Measurements from ENCODE around the gene EPHA8.

The EPHA8 gene

DNA sequence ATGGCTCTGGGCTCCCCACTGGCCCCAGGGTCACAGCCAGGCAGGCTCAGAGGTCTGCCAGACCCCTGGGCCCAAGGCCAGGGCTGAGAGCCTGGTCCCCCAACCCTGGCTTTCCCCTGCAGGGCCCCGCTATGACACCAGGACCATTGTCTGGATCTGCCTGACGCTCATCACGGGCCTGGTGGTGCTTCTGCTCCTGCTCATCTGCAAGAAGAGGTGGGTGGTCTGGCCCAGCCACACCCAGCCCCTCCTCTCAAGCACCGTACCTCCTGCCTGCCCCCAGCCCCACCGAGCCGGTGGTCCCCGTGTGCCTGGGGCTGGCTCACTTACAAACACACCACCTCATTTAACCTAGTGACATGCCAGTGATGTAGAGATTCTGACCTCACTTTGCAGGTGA lies 31.8 kb downstream of the EPHA8 start:
- DNase-seq = no peak

DNA sequence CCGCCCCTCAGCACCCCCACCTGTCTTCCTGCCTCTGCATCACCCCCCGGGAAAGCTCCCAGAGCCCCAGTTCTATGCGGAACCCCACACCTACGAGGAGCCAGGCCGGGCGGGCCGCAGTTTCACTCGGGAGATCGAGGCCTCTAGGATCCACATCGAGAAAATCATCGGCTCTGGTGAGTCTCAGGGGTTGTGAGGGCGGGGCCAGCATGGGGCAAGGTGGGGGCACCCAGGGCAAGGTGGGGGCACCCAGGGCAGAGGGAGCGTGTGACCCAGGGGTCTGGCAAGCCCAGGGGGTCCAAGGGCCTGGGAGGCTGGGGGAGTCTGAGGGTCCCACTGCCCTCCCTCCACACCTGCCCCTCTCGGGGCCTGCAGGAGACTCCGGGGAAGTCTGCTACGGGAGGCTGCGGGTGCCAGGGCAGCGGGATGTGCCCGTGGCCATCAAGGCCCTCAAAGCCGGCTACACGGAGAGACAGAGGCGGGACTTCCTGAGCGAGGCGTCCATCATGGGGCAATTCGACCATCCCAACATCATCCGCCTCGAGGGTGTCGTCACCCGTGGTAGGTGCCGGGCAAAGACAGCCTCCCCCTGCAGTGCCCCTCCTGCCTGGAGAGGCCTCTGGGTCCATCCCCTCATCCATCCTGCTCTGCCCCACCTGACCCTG lies 34.1 kb downstream of the EPHA8 start:
- DNase-seq = no peak

DNA sequence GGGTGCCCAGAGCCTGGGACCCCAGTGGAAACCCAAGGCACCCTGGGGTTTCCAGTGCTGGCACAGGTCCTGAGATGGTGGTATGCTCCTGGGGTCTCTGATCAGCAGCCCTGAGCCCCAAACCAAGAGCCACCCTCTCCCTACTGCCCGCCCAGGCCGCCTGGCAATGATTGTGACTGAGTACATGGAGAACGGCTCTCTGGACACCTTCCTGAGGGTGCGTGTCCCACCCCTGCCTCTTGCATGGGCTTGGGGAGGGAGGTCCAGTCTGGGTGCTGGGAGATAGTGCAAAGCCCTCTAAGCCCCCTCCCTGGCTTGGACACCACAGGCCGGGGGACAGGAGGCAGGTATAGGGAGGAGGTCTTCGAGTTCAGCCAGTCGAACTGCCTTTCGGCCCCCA lies 34.7 kb downstream of the EPHA8 start:
- DNase-seq = no peak

DNA sequence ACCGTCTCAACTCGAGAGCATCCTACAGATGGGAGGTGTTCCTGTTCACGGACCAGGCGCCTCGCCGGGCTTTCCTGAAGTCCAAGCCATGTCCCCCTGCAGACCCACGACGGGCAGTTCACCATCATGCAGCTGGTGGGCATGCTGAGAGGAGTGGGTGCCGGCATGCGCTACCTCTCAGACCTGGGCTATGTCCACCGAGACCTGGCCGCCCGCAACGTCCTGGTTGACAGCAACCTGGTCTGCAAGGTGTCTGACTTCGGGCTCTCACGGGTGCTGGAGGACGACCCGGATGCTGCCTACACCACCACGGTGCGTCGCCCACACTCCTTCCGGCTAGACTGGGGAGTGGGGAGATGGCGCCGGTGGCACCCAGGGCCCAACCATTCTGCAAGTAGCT lies 35.4 kb downstream of the EPHA8 start:
- DNase-seq = no peak

DNA sequence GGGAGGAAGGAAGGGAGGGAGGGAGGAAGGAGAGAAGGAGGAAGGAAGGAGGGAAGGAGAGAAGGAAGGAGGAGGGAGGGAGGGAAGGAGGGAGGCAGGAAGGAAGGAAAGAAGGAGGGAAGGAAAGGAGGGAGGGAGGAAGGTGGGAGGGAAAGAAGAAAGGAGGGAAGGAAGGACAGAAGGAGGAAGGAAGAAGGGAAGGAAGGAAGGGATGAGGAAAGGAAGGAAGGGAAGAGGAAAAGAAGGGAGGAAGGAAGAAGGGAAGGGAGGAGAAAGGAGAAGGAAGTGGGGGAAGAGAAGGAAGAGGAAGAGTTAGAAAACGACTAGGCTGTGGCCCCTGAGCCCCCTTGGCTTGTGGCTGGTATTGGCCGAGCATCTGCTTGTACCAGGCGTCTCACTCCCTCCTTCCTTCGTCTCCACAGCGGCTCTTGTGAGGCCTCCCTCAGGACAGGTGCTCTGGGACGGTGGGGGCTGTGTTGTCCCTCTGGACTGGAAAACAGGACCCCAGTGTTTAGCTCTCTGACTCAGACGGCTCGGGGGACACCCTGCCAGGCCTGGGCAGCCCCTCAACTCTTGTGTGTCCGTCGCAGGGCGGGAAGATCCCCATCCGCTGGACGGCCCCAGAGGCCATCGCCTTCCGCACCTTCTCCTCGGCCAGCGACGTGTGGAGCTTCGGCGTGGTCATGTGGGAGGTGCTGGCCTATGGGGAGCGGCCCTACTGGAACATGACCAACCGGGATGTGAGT lies 37.0 kb downstream of the EPHA8 start:
- no peak for DNase-seq

DNA sequence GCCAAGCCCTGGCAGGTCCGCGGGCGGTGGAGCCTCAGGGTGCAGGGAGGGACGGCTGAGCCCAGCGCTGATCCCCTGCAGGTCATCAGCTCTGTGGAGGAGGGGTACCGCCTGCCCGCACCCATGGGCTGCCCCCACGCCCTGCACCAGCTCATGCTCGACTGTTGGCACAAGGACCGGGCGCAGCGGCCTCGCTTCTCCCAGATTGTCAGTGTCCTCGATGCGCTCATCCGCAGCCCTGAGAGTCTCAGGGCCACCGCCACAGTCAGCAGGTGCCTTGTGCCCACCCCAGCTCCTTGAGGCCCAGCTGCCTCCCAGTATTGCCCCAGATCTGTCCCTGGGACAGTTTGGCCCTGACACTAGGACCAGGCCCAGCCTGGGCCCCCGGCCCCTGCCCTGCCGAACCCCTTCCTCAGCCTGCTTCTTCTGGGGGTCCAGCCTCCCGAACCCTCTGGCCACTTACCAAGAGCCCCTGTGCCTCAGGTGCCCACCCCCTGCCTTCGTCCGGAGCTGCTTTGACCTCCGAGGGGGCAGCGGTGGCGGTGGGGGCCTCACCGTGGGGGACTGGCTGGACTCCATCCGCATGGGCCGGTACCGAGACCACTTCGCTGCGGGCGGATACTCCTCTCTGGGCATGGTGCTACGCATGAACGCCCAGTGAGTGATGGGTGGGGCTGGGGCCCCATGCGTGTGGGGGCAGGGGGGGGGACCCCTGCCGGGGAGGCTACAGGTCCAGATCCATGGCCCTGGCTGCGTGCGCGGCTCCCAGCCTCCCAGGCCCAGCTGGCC lies 37.7 kb downstream of the EPHA8 start:
- no peak for DNase-seq

DNA sequence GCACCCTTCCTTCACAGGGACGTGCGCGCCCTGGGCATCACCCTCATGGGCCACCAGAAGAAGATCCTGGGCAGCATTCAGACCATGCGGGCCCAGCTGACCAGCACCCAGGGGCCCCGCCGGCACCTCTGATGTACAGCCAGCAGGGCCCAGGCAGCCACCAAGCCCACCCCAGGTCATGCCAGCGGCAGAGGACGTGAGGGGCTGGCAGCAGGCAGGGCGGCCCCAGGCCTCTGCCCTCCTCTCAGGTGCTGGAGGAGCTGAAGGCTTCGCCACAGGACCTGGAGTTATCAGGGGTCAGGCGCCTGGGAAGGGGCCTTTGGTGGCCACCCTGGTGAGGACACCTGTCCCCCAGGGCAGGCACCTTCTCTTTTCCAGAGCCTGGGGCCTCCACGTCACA lies 38.3 kb downstream of the EPHA8 start:
- no peak for DNase-seq

DNA sequence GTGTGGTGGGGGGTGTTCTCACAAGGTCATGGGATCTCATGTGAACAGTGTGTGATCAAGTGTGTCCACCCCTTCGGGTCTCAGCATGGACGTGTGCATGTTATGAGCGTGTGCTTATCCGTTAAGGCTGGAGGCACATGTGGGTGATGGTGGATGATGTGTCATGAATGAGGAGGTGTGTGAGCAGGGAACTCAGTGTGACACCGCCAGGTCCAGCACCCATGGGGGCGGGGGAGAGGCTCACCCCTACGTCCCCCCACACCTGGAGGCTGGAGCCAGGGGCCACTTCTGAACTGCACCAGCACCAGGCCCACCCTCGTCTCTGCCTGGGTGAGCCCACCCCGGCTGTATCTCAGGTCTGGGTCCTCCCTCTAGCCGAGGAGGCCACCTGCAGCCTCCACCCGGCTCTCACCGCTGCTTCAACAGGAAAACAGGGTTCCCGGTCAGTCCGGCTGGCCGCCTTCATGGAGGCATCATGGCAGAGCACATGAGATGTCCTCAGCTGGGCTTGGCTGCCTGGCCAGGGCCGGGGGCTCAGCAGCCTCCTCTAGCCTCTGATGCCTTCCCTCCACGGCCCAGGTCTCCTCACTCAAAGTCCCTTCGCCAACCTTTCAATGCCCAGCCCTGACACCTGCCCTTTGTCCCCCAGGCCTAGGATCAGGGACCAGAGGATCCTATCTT lies 38.9 kb downstream of the EPHA8 start:
- no peak for DNase-seq

DNA sequence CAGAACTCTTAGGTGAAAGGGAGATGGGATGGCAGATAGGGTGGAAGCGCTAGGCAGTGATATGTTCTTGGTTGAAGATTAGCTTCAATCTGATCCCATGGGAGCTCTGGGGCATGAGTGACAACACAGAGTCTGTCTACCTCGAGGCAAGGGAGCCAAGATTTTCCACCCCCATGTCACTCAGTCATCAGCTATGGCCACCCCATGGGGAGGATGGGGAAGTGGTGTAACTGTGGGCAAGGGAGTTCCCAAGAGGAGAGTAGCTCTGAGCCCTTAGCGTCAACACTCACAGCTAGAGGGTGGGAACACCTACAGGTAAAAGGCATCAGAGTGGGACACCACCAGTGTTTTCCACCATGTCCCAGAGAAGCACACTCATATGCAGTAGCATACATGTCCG lies 42.9 kb downstream of the EPHA8 start:
- no peak for DNase-seq

DNA sequence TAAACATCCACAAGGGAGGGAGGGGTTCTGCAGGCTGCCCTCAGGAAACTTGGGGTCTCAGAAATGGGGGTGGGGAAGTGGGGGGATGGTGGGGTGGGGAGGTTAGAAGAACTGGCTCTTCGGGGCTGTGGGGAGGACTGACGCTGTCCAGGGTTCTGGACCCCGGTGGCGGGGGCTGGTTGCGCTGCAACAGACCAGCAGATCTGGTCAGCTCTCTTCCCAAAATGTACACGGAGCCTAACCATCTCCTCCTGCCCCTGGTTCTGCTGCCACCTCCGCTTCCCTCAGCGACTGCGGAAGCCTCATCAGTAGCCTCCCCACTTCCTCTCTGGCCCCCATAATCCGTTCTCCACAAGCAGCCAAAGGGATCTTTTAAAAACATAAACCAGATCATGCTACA lies 43.9 kb downstream of the EPHA8 start:
- no peak for DNase-seq

DNA sequence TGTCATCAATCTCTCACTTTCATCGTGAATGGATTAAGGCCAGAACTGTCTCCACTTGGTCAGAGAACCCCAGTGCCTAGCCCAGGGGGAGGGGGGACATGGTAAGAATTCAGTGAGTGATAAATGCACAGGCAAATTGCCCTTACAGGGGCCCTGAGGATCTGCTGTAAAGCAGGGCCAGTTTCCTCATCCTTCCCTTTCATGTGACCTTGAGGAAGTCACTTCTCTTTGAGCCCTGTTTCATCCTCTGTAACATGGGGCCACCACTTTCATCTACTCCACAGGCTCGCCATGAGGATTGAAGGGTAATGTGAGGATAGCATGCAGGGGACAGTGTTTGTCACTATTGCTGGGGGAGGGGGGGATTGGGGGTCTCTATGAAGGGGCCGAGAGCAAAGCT lies 45.1 kb downstream of the EPHA8 start:
- DNase-seq = no peak

DNA sequence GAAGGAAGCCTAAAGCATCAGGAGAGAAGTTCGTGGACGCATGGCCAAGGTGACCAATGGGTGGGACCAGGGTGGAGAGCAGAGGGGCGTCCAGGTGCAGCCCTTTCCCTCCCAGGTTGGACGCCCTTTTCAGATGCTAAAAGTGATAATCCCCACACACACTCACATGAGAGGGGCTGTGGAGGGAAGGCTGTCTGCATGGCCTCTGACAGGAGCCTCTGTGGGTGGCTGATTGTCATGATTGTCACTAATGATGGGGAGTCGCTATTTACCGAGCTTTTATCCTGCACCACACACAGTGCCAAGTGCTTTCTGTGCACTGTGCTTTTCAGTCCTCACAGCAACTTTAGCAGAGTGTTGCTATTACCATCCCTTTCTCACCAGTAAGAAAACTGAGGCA lies 46.0 kb downstream of the EPHA8 start:
- DNase-seq = no peak

DNA sequence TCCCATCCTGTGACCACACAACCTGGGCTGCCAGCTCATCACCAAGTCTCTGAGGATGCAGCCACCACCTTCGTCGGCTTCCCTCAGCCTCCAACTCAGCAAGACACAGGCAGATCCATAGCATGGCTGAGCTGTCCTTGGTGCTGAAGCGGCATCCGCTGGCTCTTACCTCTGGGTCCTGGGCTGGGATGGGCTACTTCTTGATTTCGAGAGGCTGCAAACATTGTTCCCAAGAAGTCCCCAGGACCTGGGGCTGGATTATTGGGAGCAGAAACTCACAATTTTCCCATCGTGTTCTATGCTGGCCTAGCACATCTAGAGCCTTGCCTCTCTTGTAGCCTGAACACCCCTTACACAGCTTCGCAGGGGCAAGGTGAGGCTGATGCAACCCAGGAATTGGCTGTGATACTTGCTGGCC lies 48.2 kb downstream of the EPHA8 start:
- DNase-seq = no peak

DNA sequence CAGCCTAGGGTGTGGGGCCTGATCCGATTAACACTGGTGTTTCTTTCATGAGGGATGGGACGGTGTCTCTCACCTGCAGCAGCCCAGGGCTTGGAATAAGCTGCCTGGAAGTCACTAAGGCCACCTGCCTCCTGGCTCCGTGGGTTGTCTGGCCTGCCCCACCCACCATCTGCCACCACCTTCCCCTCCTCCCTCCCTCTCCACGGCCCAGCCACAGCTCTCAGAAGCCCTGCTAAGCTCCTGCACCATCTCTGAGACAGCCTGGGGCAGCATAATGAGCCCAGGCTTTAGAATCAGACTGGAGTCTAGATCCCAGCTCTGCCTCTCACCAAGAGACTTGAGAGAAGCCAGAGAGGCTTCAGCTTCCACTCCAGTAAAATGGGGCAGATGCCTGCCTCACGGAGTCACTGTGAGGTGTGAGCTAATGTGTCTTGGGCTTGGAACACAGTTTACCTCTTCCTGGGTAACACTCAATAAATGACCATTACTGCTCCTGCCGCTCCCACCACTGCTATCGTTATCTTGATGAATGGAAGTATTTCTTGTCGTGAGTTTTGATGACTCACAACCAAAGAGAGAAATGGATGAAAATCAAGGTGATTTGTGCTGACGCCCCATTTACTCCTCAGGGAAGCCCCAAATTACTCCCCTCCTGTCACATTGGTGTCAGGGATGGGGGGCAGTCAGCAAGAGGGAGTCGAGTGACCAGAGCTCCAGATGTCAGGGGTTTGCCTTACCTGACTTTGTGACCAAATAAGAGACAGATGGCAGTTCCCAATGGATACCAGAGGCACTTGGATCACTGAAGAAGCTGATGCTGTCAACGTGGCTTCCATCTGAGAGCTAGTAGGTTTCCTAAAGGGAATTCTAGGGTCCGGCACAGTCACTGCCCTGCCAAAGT lies 49.6 kb downstream of the EPHA8 start:
- no peak for DNase-seq

DNA sequence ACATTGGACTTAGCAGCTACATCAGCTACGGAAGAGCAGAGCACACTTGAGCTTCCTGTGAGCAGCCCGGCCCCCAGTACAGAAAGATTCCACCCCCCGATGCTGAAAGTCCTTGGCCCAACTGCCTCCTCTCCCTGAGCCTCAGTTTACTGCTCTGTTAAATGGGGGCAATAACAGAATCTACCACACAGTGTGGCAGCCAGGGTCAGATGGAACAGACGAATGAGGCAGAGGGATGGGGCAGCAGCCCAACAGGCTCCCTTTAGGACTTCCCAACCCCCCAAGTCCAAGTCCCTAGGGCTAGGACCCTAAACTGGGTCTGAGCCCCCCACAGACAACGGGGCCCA lies 50.3 kb downstream of the EPHA8 start:
- DNase-seq = no peak

DNA sequence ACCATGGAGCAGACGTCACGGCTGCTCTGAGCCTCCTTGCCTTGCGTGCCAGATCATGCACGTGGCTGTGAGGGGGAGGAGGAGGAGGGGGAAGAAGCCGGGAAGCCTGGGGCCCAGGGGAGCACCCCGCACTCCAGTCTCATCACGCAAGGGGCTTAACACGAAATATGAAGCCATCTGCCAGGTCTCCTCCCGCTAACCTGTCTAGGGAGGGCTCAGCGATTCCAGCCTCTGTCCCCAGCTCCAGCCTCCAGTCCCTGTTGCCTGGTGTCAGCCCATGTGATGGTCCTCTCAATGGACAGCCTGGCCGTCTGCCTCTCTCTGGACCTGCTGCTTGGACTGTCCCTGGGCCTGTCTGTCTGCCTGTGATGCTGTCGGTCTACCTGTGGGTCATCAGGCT lies 50.7 kb downstream of the EPHA8 start:
- DNase-seq = no peak

DNA sequence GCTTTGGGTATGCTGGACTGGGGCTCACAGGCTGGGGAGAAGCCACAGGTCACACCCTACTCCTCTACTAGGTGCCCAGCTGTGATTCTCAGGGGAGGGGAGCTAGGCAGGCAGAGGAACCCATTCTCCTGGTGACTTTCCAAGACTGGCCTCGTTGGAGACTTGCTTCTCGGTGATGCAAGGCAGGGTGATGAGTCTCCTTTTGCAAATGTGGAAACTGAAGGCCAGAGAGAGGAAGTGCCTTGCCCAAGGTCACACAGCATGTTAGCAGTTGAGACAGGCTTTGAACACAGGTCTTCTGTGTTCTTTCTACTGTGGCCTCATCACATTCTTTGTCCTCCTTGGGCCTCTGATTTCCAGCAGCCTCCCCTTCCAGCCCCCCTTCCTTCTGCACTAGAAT lies 52.6 kb downstream of the EPHA8 start:
- DNase-seq = no peak

DNA sequence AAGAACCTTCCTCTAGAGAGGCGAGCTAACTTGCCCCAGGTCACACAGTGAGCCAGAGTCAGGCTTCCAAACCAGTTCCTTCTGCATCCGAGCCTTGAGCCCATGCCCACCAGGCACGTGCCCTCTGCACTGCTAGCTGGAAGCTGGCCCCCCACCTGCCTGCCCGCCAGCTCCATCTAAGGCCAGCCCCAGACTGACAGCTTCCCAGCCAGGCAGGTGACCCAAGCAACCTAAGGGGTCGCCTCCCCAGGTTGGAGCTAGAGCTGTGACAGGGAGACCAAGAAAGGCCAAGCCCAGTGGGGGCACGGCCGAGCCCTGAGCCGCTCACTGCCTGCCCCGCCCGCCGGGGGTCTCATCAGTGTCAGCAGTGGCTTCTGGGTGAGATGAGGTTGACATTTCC lies 53.3 kb downstream of the EPHA8 start:
- no peak for DNase-seq

DNA sequence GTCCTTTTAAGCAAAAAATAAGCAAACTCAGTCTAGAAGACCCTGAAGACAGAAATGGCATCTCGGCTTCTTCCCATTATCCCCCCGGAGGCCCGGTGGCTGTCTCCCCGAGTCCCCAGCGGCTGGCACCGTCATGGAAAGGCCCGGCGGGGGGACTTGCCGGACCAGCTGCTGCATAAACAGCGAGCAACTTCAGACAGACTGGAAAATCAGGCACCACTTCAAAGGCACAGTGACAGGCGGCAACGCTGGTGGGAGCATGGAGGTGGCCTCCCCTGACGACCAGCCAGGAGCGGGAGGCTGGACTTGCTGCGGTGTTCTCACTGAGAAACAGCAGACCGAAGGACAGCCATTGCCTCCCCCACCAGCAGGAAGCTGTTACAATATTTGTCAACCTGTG lies 54.8 kb downstream of the EPHA8 start:
- DNase-seq = no peak

DNA sequence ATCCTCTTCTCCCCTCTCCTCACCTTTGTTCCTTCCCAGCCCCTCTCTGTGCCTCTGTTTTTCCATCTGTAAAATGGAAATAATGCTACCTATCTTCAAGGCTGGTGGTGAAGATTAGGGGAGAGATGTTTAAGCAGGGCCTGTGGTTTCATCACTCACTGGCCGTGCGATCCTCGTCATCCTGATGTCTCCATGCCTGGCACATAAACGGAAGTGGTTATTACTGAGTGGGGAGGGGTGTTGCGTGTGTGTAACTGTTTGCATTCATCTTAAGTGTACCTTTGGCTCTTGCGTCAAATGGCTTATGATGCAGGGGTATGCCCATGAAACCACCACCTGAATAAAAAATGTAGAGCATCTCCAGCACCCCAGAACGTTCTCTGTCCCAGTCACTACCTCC lies 56.0 kb downstream of the EPHA8 start:
- no peak for DNase-seq

DNA sequence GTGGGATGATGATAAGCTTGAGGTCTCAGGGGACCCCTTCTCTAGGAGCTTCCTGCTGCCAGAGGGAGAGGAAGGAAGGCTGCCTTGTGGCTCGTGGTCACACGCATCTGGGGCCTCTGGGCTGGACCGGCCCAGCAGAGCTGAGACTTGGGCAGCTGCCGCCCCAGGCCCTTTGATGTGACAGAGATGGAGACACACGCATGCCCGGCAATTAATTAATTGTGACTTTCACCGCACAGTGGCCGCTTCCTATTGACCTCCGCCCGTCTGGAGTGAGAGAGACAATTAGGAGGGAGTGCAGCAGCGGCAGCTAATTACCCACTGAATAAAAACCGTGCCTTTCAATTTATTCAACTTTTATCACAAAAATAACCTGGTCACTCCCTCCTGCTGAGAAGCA lies 56.5 kb downstream of the EPHA8 start:
- no peak for DNase-seq

DNA sequence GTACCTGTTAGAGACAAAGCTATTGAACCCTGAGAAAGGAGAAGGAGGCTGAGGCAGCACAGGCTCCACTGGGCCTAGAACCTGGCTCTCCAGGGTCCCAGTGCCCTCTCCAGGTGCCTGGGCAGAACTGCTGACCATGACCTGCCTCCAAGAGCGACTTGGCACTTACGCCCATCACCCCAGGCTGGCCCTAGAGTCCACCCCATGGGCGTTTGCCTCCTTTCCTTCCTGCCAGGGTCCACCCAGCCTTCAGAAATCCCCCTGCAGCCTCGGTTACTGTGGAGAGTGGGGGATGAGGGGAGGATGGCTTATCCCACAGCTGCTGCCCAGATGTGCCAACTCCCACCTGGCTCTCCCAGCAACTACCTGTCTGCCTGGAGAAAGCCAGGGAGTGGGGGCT lies 58.5 kb downstream of the EPHA8 start:
- no peak for DNase-seq
